Duodenal mucosa (tissue), 2 donors: ENCODE measurements around the gene AKT1.
"Not testable (repeated sequence)": the region's sequence is repeated elsewhere in the genome, so short reads cannot be mapped to it uniquely, and the experiment has no call there.

Experiments
- H3K27ac ChIP-seq: one replicate; pipeline ENCODE4 v1.7.0; 2013; ENCODE audit warnings: low read depth, low read length
- H3K27me3 ChIP-seq, 2 donors: one replicate each; pipeline ENCODE4 v1.7.0; 2013; ENCODE audit warnings: low read length in 2 of 2, control low read depth in 1 of 2; ENCODE audit not compliant: insufficient read depth in 2 of 2, control insufficient read depth in 1 of 2
- H3K36me3 ChIP-seq, 2 donors: one replicate each; pipeline ENCODE4 v1.7.0; 2013; ENCODE audit warnings: low read length in 2 of 2, control low read depth in 1 of 2; ENCODE audit not compliant: insufficient read depth in 2 of 2, control insufficient read depth in 1 of 2
- H3K4me1 ChIP-seq, 2 donors: one replicate each; pipeline ENCODE4 v1.7.0; 2013; ENCODE audit warnings: low read length in 2 of 2, control low read depth in 1 of 2; ENCODE audit not compliant: insufficient read depth in 2 of 2, control insufficient read depth in 1 of 2
- H3K4me3 ChIP-seq, 2 donors: one replicate each; pipeline ENCODE4 v1.7.0; 2013; ENCODE audit warnings: low read length in 2 of 2, low read depth in 1 of 2
- H3K9ac ChIP-seq, 2 donors: one replicate each; pipeline ENCODE4 v1.7.0; 2013; ENCODE audit warnings: low read length in 2 of 2, low read depth in 1 of 2
- H3K9me3 ChIP-seq, 2 donors: one replicate each; pipeline ENCODE4 v1.7.0; 2013; ENCODE audit warnings: low read length in 2 of 2, control low read depth in 1 of 2; ENCODE audit not compliant: control insufficient read depth in 1 of 2

AKT1 gene

GRCh38 chr14:104794993-104795780 lies at the start of gene AKT1:
Gene AKT1 (minus strand): TSS chr14:104795748. CDS start chr14:104792643, 3,105 bp downstream.
- Histone ChIP-seq H3K36me3 (peaks cover 8 to 19% of the 10 kb centered on the region in 2 donors), H3K9ac (peak within 1 kb of the TSS; percentile 76 to 92), H3K9me3 (no peaks in the 10 kb centered on the region), H3K4me1 (peaks cover 49 to 50% of the 10 kb centered on the region in 2 donors), H3K27ac (peak within 1 kb of the TSS; percentile 70), H3K4me3 (peak within 1 kb of the TSS; percentile 81 to 87), H3K27me3 (no peaks in the 10 kb centered on the region)

- Histone ChIP-seq H3K27me3 (peaks cover 42 to 52% of the 10 kb centered on the region in 2 donors), H3K4me3 (no peak overlapping the region), H3K9ac (no peak overlapping the region), H3K9me3 (no peaks in the 10 kb centered on the region), H3K36me3 (no peaks in the 10 kb centered on the region), H3K27ac (no peak overlapping the region), H3K4me1 (peaks cover 11 to 12% of the 10 kb centered on the region in 2 donors)
Observed at GRCh38 chr14:104845033-104845666, 49.6 kb upstream of the AKT1 start.

DNA sequence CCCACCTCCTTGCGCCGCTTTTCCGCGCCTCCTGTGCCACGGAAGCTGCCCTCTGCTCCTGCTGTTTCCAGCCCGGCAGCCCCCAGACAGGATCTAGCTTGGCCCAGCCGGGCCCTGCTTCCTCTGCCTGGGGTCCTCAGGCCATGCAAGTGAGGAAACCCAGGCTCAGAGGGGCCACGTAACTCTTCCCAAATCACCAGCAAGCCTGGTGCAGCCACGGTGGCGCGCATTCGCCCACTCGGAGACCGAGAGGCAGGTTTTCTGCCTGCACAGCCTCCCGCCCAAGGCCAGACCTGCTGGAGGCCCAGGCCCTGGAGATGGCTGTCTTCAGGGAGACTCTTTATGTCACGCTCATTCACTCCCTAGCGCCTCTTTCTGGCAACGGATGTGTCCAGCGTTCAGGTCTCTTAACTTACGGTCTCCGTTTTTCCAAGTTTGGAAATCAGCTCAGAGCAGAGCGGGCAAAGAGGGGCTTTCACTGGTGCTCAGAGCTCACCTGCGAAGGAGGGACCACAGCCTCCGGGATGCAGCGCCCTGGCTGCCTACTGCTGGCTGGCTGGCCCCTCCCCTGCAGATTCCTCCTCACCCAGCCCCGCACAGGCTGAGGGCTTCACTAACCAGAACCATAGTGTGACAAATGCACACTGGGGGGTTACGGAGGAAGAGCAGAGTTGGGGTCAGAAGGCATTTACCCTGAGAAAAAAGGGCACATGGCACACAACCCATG lies 48.9 kb upstream of the AKT1 start:
- Histone ChIP-seq H3K36me3 (no peaks in the 10 kb centered on the region), H3K9me3 (no peaks in the 10 kb centered on the region), H3K9ac (no peak overlapping the region), H3K27ac (no peak overlapping the region), H3K4me1 (peaks cover 11 to 12% of the 10 kb centered on the region in 2 donors), H3K27me3 (peaks cover 42 to 48% of the 10 kb centered on the region in 2 donors), H3K4me3 (peak overlapping the region; percentile 21 to 29)

DNA sequence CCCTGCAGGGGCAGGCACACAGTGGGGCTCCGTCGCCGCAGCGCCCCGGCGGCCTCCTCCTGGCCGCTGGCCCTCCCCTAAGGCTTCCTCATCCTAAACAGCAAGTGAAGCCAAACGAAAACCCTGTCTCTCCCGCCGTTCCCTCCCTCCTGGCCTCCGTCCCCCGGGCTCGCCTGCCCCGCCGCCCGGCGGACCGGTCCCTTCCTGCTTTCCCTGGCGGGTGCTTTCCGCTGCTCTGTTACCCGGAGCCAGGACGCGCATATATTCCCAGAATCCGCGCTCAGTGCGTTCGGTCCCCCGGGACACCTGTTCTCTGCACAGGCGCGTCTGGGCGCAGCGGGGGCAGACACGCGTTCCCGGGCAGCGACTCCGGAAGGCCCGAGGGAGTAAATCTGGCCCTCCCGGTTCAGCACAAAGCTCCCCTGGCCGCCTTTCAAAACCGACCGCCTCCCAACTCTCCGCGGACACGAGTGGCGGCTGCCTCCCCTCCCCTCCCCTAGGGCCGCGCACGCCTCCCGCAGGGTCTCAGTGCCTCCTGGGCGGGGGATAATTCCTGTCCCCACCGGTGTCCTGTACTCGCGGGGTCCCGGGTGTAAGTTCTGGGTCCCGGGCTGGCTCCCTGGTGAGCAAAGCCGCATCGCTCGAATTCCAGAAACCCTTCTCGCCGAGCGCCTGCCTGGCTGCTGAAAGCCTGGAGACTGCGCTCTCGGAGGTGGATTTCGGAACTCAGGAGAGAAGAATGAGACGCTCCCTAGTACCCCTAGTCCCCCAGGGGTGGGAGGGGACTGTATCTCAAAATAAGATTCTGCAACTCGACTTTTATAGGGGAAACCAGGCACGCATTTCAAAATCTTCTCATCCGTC lies 48.1 kb upstream of the AKT1 start:
- H3K27ac ChIP-seq: no peak overlapping the region
- no peaks in the 10 kb centered on the region for H3K36me3 ChIP-seq
- H3K4me1 ChIP-seq: peaks cover 11 to 12% of the 10 kb centered on the region in 2 donors
- H3K4me3 ChIP-seq: peak overlapping the region; percentile 21 to 29
- H3K27me3 ChIP-seq: peaks cover 42 to 46% of the 10 kb centered on the region in 2 donors
- H3K9ac ChIP-seq: no peak overlapping the region
- H3K9me3 ChIP-seq: no peaks in the 10 kb centered on the region

DNA sequence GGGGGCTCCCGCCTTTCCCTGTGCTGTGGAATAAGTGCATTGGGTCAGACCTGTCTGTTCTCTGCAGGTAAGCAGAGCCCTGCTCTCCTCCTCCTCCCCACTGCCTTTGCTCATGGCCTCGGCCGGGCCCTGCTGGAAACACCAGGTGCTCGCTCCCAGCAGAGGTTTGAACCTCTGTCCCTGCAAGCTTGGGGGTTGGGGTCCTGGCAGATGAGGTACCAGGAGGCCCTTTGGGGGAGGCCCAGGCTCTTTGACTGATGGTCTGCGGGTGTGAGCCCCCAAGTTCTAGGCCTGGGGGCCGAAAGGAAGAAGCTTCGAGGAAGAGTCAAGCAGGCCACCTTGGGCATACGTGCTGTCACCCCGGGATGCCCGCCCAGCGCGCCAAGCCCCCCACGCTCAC lies 47.5 kb upstream of the AKT1 start:
- no peaks in the 10 kb centered on the region for H3K9me3 ChIP-seq
- H3K9ac ChIP-seq: no peak overlapping the region
- no peaks in the 10 kb centered on the region for H3K36me3 ChIP-seq
- H3K4me1 ChIP-seq: peaks cover 11 to 12% of the 10 kb centered on the region in 2 donors
- H3K27ac ChIP-seq: no peak overlapping the region
- H3K27me3 ChIP-seq: peaks cover 42 to 46% of the 10 kb centered on the region in 2 donors
- no peak overlapping the region for H3K4me3 ChIP-seq

- no peaks in the 10 kb centered on the region for H3K36me3 ChIP-seq
- H3K9me3 ChIP-seq: no peaks in the 10 kb centered on the region
- no peak overlapping the region for H3K4me3 ChIP-seq
- H3K9ac ChIP-seq: no peak overlapping the region
- H3K4me1 ChIP-seq: peaks cover 11 to 12% of the 10 kb centered on the region in 2 donors
- peaks cover 42 to 46% of the 10 kb centered on the region in 2 donors for H3K27me3 ChIP-seq
- H3K27ac ChIP-seq: no peak overlapping the region
Observed at GRCh38 chr14:104841730-104842129, 46.2 kb upstream of the AKT1 start.

GRCh38 chr14:104836171-104836935 lies 40.8 kb upstream of the AKT1 start:
- not testable (repeated sequence) for H3K36me3 ChIP-seq, H3K4me3 ChIP-seq, H3K27ac ChIP-seq

GRCh38 chr14:104830781-104831180 lies 35.2 kb upstream of the AKT1 start:
- no peaks in the 10 kb centered on the region for H3K9me3 ChIP-seq
- H3K27ac ChIP-seq: no peak overlapping the region
- H3K9ac ChIP-seq: no peak overlapping the region
- H3K27me3 ChIP-seq: no peaks in the 10 kb centered on the region
- no peaks in the 10 kb centered on the region for H3K36me3 ChIP-seq
- peaks cover 8 to 16% of the 10 kb centered on the region in 2 donors for H3K4me1 ChIP-seq
- no peak overlapping the region for H3K4me3 ChIP-seq

More at GRCh38 chr14:104836171-104836935, 40.8 kb upstream of the AKT1 start:
- H3K9ac ChIP-seq, H3K4me1 ChIP-seq, H3K9me3 ChIP-seq, H3K27me3 ChIP-seq: not testable (repeated sequence)
